Raji (cell line): Measurements from ENCODE around the gene SERPIND1.

Source experiments
- POLR2A ChIP-seq: IDR thresholded peaks from 2 replicates; pipeline ENCODE4 v1.6.1; 2011; ENCODE audit warnings: low read depth, low read length, control low read depth; ENCODE audit not compliant: insufficient read depth

Gene SERPIND1

DNA sequence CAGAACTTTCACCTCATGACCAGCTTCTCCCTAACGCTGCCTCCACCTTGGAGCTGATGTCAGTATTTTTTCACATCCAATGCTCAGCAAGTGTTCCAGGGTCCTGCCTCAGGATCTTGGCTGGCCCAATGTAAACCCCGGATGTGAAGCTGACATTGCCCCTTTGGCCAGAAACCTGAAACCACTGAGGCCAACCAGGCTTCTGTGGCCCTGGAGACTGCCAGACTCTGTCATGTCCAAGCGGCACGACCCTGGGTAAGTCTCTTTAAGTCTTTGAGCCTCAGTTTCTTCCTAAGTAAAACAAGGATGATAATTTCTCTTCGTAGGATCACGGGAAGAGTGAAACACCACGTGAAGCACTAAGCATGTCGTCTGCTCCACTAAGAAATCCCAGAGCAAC is 22.8 kb downstream of the SERPIND1 start:
- no peak for TF ChIP-seq POLR2A

- TF ChIP-seq POLR2A, result no peak
Observed at GRCh38 chr22:20798218-20798617, 24.3 kb downstream of the SERPIND1 start.

- no peak for TF ChIP-seq POLR2A
Observed at GRCh38 chr22:20798974-20799373, 25.1 kb downstream of the SERPIND1 start.

- TF ChIP-seq POLR2A, result no peak
Observed at GRCh38 chr22:20799449-20799848, 25.5 kb downstream of the SERPIND1 start.

DNA sequence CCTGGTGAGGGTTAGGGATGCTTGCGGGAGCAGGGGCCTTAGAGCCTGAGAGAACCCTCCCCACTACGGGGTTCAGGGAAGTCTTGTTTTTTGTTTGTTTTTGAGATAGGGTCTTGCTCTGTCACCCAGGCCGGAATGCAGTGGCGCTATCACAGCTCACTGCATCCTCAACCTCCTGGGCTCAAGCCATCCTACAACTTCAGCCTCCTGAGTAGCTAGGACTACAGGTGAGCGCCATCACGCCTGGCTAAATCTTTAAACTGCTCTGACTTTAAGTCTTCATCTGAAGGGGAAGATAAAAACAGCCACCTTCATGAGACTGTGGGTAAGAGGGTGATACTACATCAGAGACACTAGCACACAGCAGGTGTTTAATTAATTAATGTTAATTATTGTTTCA is 28.5 kb downstream of the SERPIND1 start:
- no peak for TF ChIP-seq POLR2A

- no peak for TF ChIP-seq POLR2A
Observed at GRCh38 chr22:20802922-20803553, 29.1 kb downstream of the SERPIND1 start.

DNA sequence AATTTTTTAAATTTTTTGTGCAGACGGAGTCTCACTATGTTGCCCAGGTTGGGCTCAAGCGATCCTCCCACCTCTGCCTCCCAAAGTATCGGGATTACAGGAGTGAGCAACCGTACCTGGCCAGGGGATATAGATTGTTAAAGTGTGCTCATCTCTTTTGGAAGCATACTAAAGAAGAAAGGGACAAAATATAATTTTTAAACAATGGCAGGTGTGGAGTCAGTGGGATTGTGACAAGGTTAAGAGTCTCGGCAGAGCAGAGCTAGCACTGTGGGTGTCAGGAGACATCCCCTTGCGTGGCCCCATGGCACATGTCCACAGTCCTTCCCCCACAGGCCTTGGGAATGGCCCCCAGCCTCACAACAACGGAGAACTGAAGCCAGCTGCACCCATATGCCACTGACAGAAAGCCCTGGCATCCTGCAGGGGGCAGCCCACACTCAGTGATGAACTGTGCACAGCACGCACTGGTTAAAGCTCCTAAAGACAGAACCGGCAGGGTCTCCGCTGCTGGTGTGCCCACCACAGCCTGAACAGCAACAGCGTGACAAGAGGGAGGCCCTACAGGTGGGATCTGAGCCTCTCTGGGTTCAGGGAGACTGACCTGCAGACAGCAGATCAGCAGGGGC is 29.9 kb downstream of the SERPIND1 start:
- TF ChIP-seq POLR2A, result no peak

- no peak for TF ChIP-seq POLR2A
Observed at GRCh38 chr22:20804650-20805049, 30.7 kb downstream of the SERPIND1 start.

DNA sequence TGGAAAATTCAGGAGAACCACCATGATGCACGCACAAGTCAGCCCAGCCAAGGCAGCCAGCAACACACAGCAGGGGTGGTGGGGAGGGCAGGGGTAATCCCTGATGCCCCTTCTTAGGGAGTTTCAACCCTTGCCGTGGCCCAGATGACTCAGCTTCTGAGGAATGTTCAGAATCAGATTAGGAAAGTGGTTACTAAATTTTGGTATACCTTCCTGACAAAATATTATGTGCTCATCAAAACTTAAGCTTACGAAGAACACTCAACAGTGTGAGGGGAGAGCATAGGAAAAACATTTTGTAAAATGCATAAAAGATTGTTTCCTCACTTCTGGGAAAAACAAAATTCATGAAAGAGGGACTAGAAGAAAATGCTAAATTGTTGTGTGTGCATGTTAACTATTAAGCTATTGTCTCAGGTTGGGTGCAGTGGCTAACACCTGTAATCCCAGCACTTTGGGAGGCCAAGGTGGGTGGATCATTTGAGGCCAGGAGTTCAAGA is 32.1 kb downstream of the SERPIND1 start:
- no peak for TF ChIP-seq POLR2A

- TF ChIP-seq POLR2A, result no peak
Observed at GRCh38 chr22:20807315-20807752, 33.4 kb downstream of the SERPIND1 start.

DNA sequence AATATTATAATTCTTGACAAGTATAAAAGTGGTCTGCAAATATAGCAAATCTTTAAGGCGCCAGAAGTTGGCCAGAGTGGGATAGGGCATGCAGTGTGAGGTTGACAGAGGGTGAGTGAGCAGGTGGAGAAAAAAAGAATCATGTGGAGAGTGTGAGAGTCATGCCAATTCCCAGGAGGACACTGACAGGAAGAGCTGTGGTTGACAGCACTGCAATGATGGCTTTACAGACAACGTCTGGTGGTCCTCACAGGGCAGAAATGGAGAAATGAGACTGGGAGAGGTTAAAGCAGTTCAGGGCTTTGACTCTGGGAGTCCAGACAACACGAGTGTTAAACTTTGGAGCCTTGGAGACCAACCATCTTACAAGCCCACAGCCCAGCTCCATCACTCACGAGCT is 34.9 kb downstream of the SERPIND1 start:
- no peak for TF ChIP-seq POLR2A

GRCh38 chr22:20809538-20810185 is 35.7 kb downstream of the SERPIND1 start:
- no peak for TF ChIP-seq POLR2A

- no peak for TF ChIP-seq POLR2A
Observed at GRCh38 chr22:20810645-20811044, 36.7 kb downstream of the SERPIND1 start.

DNA sequence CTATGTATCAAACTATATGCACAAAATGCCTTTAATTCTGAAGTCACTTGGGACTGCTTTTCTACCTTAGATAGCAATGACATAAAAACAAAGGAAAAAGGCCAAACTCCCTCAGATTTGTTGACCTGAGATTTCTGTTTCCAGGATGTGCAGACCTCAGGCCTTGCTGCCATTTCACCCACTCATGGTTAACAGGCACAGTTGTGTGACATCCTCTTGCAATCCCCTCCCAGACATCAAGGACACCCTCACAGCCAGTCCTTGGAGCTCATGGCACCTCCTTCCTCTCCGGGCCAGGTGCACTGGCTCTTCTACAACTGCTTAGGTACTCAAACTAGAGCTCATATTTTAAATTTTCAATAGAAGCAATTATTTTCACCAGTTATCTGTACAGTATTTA is 37.3 kb downstream of the SERPIND1 start:
- no peak for TF ChIP-seq POLR2A

- TF ChIP-seq POLR2A, result no peak
Observed at GRCh38 chr22:20811971-20812660, 38.2 kb downstream of the SERPIND1 start.

- TF ChIP-seq POLR2A, result no peak
Observed at GRCh38 chr22:20813056-20813455, 39.1 kb downstream of the SERPIND1 start.

DNA sequence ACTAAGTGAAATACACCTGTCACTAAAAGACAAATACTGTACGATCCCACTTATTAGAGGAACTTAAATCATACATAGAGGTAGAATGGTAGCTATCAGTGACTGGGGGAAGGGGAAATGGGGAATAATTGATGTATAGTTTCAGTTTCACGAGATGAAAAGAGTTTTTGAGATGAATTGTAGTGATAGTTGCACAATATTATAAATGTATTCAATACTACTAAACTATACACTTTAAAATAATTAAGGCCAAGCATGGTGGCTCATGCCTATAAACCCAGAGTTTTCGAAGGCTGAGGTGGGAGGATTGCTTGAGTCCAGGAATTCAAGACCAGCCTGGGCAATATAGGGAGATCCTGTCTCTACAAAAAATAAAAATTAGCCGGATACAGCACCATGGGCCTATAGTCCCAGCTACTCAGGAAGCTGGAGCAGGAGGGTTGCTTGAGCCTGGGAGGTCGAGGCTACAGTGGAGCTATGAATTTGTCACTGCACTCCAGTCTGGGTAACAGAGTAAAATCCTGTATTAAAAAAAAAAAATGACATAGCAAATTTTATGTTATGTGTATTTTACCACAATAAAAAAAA is 40.4 kb downstream of the SERPIND1 start:
- no peak for TF ChIP-seq POLR2A
